ENCODE data around the gene GP1BA. TPM values are rescaled to one million over a fixed set of nuclear protein-coding genes. Genes with fewer than 3 reads are reported as not detected.
A peak's percentile ranks its signal among the peaks of the same experiment; 100 is the strongest.

The GP1BA gene
- total RNA-seq, 1 donor from 2014 or later = not detected

- peaks cover 2% of the 10 kb centered on the region for H3K36me3 ChIP-seq (ENCODE audit: control insufficient read depth, insufficient read depth, low read length)
- no peak overlapping the region for H3K4me3 ChIP-seq (ENCODE audit: low read depth, low read length)
- DNase-seq (ENCODE audit: low read depth) = no peak
- no peak for TF ChIP-seq CTCF (IDR thresholded peaks at IDR 0.05; ENCODE audit: insufficient read depth, low read length, poor library complexity, severe bottlenecking)
- H3K27me3 ChIP-seq (ENCODE audit: control insufficient read depth, insufficient read depth, low read length) = no peaks in the 10 kb centered on the region
These were observed 41.4 kb downstream of the GP1BA start for GRCh38 chr17:4973256-4974114.

GRCh38 chr17:4974115-4974670 is 42.1 kb downstream of the GP1BA start:
- no peak for DNase-seq (ENCODE audit: low read depth)
- Histone ChIP-seq H3K36me3 (ENCODE audit: control insufficient read depth, insufficient read depth, low read length) (peaks cover 2% of the 10 kb centered on the region), H3K27me3 (ENCODE audit: control insufficient read depth, insufficient read depth, low read length) (no peaks in the 10 kb centered on the region), H3K4me3 (ENCODE audit: low read depth, low read length) (no peak overlapping the region)
- TF ChIP-seq CTCF (IDR thresholded peaks at IDR 0.05; ENCODE audit: insufficient read depth, low read length, poor library complexity, severe bottlenecking) = no peak

- Histone ChIP-seq H3K4me3 (ENCODE audit: low read depth, low read length) (no peak overlapping the region), H3K27me3 (ENCODE audit: control insufficient read depth, insufficient read depth, low read length) (no peaks in the 10 kb centered on the region), H3K36me3 (ENCODE audit: control insufficient read depth, insufficient read depth, low read length) (peaks cover 3% of the 10 kb centered on the region)
- DNase-seq (ENCODE audit: low read depth) = no peak
- TF ChIP-seq CTCF (IDR thresholded peaks at IDR 0.05; ENCODE audit: insufficient read depth, low read length, poor library complexity, severe bottlenecking) = no peak
These were observed 46.6 kb downstream of the GP1BA start for GRCh38 chr17:4978726-4979125.

- no peak for DNase-seq (ENCODE audit: low read depth)
- H3K27me3 ChIP-seq (ENCODE audit: control insufficient read depth, insufficient read depth, low read length) = no peaks in the 10 kb centered on the region
- H3K36me3 ChIP-seq (ENCODE audit: control insufficient read depth, insufficient read depth, low read length) = peaks cover 3% of the 10 kb centered on the region
- TF ChIP-seq CTCF (IDR thresholded peaks at IDR 0.05; ENCODE audit: insufficient read depth, low read length, poor library complexity, severe bottlenecking) = peak; percentile 71
- H3K4me3 ChIP-seq (ENCODE audit: low read depth, low read length) = no peak overlapping the region
These were observed 48.7 kb downstream of the GP1BA start for GRCh38 chr17:4980644-4981216.

GRCh38 chr17:4982305-4982704 is 50.2 kb downstream of the GP1BA start:
- no peaks in the 10 kb centered on the region for H3K27me3 ChIP-seq (ENCODE audit: control insufficient read depth, insufficient read depth, low read length)
- DNase-seq (ENCODE audit: low read depth) = no peak
- H3K36me3 ChIP-seq (ENCODE audit: control insufficient read depth, insufficient read depth, low read length) = peaks cover 3% of the 10 kb centered on the region
- H3K4me3 ChIP-seq (ENCODE audit: low read depth, low read length) = no peak overlapping the region
- no peak for TF ChIP-seq CTCF (IDR thresholded peaks at IDR 0.05; ENCODE audit: insufficient read depth, low read length, poor library complexity, severe bottlenecking)

Other genes starting within 250 kb of the GP1BA start
- gene PELP1, start 228.1 kb upstream of the GP1BA start, total RNA-seq = 33.8 and 46.2 TPM in 2 replicates
- gene ARRB2, start 221.6 kb upstream of the GP1BA start, total RNA-seq = 5.8 and 6.8 TPM in 2 replicates
- 19.1 and 23.6 TPM in 2 replicates for gene MED11, start 200.8 kb upstream of the GP1BA start, total RNA-seq
- 1.4 and 2.9 TPM in 2 replicates for gene ZMYND15, start 192.4 kb upstream of the GP1BA start, total RNA-seq
- 96.1 and 106 TPM in 2 replicates for gene CXCL16, start 192.3 kb upstream of the GP1BA start, total RNA-seq
- gene TM4SF5, start 160.4 kb upstream of the GP1BA start, total RNA-seq = not detected in 2 replicates
- not detected in 2 replicates for gene VMO1, start 145.9 kb upstream of the GP1BA start, total RNA-seq
- gene GLTPD2, start 143.3 kb upstream of the GP1BA start, total RNA-seq = not detected in 2 replicates
- gene PSMB6, start 136.1 kb upstream of the GP1BA start, total RNA-seq = 208 and 257 TPM in 2 replicates
- 17.4 and 28.6 TPM in 2 replicates for gene PLD2, start 125.1 kb upstream of the GP1BA start, total RNA-seq
- 36.1 and 38.3 TPM in 2 replicates for gene MINK1, start 98.9 kb upstream of the GP1BA start, total RNA-seq
- gene C17orf107, start 32.7 kb upstream of the GP1BA start, total RNA-seq = 2.3 and 4.4 TPM in 2 replicates
- 2.0 and 2.7 TPM in 2 replicates for gene CHRNE, start 29.2 kb upstream of the GP1BA start, total RNA-seq
- 37.2 and 44.7 TPM in 2 replicates for gene SLC25A11, start 7.8 kb downstream of the GP1BA start, total RNA-seq
- gene RNF167, start 8.0 kb downstream of the GP1BA start, total RNA-seq = 44.1 and 66.0 TPM in 2 replicates
- gene PFN1, start 16.3 kb downstream of the GP1BA start, total RNA-seq = 1,484 and 2,015 TPM in 2 replicates
- 3.5 and 5.8 TPM in 2 replicates for gene ENO3, start 18.8 kb downstream of the GP1BA start, total RNA-seq
- gene SPAG7, start 35.5 kb downstream of the GP1BA start, total RNA-seq = 74.6 and 88.7 TPM in 2 replicates
- 47.7 and 50.7 TPM in 2 replicates for gene CAMTA2, start 55.4 kb downstream of the GP1BA start, total RNA-seq
- gene INCA1, start 65.2 kb downstream of the GP1BA start, total RNA-seq = 0.41 and 2.2 TPM in 2 replicates
- gene KIF1C, start 65.7 kb downstream of the GP1BA start, total RNA-seq = 87.1 and 97.6 TPM in 2 replicates
- gene SLC52A1, start 103.1 kb downstream of the GP1BA start, total RNA-seq = 0.17 and 0.62 TPM in 2 replicates
- 4.4 and 4.8 TPM in 2 replicates for gene ZFP3, start 146.2 kb downstream of the GP1BA start, total RNA-seq
- 19.6 and 23.9 TPM in 2 replicates for gene ZNF232, start 179.6 kb downstream of the GP1BA start, total RNA-seq
- gene USP6, start 183.8 kb downstream of the GP1BA start, total RNA-seq = 0.92 and 1.0 TPM in 2 replicates

Measured in kidney epithelial cell (primary cell).